GM18505 (cell line): Measurements from ENCODE around the gene CRMP1.

Source experiments
- ATAC-seq: cut with Tn5 transposase; IDR thresholded peaks from one replicate; pipeline ENCODE4 v1.9.1; 2021; ENCODE audit not compliant: unreplicated experiment
- POLR2A ChIP-seq: IDR thresholded peaks from 4 replicates; pipeline ENCODE4 v1.6.1; 2011; ENCODE audit warnings: borderline replicate concordance; ENCODE audit not compliant: insufficient read depth, insufficient read length; ENCODE audit errors: extremely low read depth

CRMP1 gene

DNA sequence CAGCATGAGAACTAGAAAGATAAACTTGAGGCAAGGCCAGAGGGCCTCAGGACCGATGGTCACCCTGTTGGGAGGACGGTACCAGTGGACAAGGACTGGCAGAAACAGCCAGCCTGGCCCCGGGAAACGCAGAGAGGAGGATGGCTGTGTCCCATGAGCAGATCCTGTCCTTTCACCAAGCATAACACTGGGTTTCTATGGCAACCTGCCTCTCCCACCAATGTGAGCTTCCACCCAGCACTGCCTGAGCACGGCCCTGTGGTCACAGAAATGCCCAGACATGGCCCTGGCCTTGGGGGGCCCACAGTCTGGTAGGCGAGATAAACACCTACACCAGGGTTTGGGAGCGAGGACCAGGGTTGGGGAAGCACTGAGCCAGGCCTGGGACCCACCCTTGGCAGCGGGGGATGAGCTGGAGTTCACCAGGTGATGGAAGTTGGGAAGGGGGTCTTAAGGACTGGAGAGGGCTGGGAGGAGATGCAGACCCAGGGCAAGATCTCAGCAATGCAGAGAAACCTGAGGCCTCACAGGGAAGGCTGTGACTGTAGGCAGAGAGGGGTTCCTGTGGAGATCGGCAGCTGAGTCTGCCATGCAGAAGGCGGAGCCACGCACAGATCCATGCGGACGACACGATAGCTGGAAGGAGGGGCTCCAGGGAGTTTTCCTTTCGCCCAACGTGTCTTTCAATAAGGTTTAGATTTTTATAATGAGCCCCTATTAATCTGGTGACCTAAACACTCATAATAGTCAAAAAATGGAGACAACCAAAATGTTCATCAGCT lies 32.7 kb upstream of the CRMP1 start:
- TF ChIP-seq POLR2A = no peak
- no peak for ATAC-seq

GRCh38 chr4:5924461-5925125 lies 31.7 kb upstream of the CRMP1 start:
- ATAC-seq = no peak

GRCh38 chr4:5923376-5923775 lies 30.5 kb upstream of the CRMP1 start:
- ATAC-seq = no peak

More at GRCh38 chr4:5924461-5925125, 31.7 kb upstream of the CRMP1 start:
- TF ChIP-seq POLR2A = no peak

DNA sequence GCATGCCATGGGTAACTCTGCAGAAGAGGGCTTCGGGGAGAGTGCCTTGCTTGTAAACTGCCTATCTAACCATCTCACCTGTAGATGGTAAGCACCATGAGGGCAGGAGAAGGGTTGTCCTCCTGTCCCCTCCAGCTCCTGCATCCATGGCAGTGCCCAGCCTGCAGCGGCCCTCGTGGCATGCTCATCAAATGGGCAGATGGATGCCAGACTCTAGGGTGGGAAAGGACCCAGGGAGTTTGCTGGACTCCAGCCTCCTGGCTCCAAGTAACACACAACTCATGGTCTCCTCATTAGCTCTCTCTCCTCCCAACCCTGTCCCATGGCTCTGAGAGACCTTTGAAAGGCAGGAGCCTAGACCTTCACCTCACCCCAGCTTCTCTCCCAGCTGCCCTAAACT lies 29.7 kb upstream of the CRMP1 start:
- no peak for ATAC-seq
- no peak for TF ChIP-seq POLR2A

More at GRCh38 chr4:5923376-5923775, 30.5 kb upstream of the CRMP1 start:
- TF ChIP-seq POLR2A = no peak

DNA sequence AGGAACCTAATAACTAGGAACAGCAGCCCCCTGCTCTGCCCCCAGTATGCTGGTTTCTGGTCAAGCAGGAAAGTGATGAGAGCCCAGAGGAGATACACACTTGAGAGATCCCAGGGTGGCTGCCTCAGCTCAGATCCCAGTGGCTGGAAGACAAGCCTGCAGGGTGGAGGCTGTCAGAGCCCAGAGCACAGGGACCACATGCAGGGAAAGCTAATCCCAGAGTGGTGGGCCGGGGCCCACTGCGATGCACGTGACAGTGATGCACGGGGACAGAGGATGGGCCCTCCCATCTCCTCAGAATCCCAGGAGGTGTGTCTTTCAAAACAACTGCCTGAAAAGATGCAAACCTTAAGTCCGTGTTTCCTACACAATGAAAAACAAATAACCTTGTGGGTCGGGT lies 29.1 kb upstream of the CRMP1 start:
- ATAC-seq = no peak
- TF ChIP-seq POLR2A = no peak

- no peak for TF ChIP-seq POLR2A
- no peak for ATAC-seq
These were observed 28.5 kb upstream of the CRMP1 start for GRCh38 chr4:5921101-5921980.

- no peak for ATAC-seq
These were observed 26.7 kb upstream of the CRMP1 start for GRCh38 chr4:5919571-5919970.

DNA sequence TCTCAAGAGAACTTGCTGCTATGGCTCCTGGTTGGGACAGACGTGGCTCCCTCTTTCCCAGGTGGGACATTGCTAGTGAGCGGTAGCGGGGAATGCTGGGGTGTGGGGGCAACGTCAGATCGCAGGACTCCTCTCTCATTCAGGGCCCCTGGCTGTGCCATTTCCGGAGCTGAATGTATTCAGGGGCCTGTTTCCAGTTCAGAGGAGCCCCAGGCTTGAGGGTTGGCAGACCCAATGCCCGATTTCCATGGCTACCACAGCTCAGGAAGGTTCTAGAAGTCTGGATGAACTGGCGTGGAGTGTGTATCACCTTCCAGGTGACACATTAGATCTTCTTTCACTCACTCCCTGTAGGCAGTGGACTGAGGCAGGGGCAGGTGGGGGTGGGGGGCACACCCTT lies 26.2 kb upstream of the CRMP1 start:
- no peak for TF ChIP-seq POLR2A
- ATAC-seq = no peak

More at GRCh38 chr4:5919571-5919970, 26.7 kb upstream of the CRMP1 start:
- TF ChIP-seq POLR2A = no peak

DNA sequence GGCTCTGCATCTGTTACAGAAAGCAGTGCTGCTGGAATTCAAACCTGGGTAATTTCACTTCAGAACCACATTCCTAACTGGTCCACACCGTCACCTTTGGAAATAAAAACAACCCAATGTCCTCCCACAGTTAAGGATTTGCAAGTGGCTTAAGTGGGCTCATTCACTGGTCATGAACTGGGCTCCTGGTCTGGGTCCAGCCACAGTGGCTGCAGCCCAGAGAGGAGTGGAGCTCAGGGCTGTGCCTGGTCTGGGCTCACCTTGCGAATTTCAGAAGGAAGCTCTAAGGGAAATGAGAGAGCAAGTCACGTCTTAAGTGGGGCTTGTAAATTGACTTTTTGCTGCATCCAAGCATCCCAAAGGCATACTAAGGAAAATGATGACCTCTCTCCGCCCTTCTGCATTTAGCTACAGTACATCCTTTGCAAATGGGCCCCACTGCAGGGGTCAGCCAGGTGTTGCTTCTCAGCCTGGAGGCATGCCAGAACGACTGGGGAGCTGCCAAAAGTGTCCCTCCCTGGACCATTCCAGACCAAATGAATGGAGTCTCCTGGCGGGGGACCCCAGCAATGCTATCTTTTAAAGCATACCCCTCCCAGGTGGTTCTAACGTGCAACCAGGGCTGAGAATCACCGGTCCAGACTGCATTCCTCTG lies 25.6 kb upstream of the CRMP1 start:
- no peak for TF ChIP-seq POLR2A
- ATAC-seq = no peak

GRCh38 chr4:5917672-5918071 lies 24.8 kb upstream of the CRMP1 start:
- ATAC-seq = no peak
- TF ChIP-seq POLR2A = no peak

GRCh38 chr4:5916229-5916628 lies 23.3 kb upstream of the CRMP1 start:
- no peak for ATAC-seq
- no peak for TF ChIP-seq POLR2A

GRCh38 chr4:5913454-5913853 lies 20.6 kb upstream of the CRMP1 start:
- no peak for TF ChIP-seq POLR2A

DNA sequence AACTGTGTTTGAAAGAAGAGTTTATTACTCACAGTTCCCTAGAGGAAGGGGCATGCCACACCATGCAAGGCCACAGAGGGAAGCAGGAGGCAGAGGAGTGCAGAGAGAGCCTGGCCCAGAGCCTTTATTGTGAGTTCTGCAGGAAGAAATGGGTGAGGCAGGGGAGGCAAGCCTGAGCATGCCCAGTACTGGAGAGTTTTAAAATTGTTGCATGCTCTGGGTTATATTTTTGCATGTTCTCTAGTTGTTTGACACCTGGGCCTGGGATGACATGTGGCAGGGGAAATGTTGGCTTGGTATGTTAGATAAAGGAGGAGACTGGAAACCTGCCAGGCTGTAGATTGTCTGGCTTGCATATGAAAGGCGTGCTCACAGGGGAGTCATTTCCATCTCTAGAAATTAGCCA lies 19.7 kb upstream of the CRMP1 start:
- no peak for TF ChIP-seq POLR2A
- no peak for ATAC-seq

More at GRCh38 chr4:5913454-5913853, 20.6 kb upstream of the CRMP1 start:
- ATAC-seq = no peak
